Measurements from ENCODE around the gene MYH9.
"Not testable (repeated sequence)": the region's sequence is repeated elsewhere in the genome, so short reads cannot be mapped to it uniquely, and the experiment has no call there.

Gene MYH9

GRCh38 chr22:36387959-36388726 lies at the start of gene MYH9:
MYH9 (minus strand) TSS chr22:36387967; CDS start chr22:36349236, 38,731 bp downstream.
- peak; percentile 100 for DNase-seq

DNA sequence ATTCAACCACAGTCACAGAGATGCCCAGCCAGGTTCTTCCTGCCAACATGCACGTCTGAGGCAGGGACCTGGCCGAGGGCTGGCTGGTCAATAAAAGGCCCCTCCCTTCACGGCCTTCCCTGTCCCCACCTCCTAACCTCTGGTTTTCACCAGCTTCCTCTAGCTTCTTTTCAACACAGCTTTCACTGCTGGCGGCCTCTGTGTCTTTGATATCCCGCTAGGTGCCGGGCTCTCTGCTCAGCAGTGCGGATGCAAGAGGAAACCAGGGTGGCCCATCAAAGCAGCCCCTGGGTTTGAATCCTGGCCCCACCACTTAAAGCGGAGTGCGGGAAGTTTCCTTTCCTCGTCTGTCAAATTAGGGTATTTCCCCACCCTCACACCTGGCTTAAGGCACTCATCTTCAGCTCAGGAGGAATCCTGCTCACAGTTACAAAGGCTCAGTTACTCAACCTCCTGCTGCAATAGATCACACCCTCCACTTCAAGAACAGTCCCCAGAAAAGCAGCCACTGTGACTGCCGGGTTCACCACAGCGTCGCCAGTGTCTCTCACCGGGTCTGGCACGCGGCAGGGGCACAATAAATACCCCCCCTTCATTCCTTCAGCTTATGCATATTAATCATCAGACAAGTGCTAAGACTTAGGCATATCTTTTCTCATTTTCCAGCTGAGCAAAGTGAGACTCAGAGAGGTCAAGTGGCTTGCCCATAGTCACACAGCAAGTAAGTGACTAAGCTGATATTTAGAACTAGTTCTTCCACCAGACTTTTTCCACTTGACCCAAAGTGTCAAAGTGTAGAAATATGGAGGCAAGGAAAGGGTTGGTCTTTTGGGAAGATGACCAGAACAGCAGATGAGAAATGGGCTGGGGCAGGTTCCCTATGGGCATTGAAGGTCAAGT lies 48.0 kb upstream of the MYH9 start:
- DNase-seq: peak; percentile 54

GRCh38 chr22:36433318-36434231 lies 45.8 kb upstream of the MYH9 start:
- no peak for DNase-seq

- DNase-seq: no peak
Measured at GRCh38 chr22:36432592-36433317, 45.0 kb upstream of the MYH9 start.

DNA sequence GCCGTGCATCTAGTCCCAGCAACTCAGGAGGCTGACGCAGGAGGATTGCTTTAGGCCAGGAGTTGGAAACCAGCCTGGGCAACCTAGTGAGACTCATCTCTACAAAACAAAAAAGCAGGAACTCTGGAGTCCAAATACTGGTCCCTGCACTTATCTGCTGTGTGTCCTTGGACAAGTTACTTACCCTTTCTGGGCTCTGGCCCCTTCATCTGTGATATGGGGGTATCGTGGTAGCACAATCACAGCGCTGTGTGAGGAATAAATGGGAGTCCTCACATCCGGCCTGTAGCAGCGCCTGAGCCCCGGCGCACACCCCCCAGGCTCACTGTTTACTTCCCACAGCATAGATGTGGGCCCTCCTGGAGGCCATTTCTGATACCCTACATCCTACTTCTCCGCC lies 44.2 kb upstream of the MYH9 start:
- no peak for DNase-seq

DNA sequence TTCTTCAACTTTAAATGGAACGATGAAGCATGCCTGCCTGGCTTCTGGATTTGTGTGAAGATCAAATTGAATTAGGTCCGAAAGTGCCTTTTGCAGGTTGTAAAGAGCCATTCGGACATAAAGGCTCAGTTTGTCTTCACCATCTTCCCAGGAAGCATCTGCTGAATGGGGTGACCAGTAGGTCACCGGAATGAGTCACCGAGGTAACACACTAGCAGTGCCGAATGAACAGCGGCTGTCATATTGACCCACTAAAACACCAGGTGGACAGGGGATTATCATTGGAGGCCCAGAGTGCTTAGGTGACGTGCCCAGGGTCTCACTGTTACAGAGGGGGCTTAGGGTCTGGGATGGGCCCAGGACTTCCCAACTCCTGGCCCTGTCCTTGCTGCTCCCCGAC lies 43.1 kb upstream of the MYH9 start:
- no peak for DNase-seq

DNA sequence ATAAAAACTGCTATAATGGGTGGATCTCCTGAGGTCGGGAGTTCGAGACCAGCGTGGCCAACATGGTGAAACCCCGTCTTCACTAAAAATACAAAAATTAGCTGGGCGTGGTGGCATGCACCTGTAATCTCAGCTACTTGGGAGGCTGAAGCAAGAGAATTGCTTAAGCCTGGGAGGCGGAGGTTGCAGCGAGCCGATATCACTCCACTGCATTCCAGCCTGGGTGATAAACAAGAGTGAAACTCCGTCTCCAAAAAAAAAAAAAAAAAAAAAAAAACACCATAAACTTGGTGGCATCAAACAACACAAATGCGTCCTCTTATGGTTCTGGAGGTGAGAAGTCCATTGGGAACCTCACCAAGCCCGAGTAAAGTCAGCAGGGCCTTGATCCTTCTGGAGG lies 40.2 kb upstream of the MYH9 start:
- not testable (repeated sequence) for DNase-seq

- DNase-seq: no peak
Measured at GRCh38 chr22:36425977-36426523, 38.3 kb upstream of the MYH9 start.

DNA sequence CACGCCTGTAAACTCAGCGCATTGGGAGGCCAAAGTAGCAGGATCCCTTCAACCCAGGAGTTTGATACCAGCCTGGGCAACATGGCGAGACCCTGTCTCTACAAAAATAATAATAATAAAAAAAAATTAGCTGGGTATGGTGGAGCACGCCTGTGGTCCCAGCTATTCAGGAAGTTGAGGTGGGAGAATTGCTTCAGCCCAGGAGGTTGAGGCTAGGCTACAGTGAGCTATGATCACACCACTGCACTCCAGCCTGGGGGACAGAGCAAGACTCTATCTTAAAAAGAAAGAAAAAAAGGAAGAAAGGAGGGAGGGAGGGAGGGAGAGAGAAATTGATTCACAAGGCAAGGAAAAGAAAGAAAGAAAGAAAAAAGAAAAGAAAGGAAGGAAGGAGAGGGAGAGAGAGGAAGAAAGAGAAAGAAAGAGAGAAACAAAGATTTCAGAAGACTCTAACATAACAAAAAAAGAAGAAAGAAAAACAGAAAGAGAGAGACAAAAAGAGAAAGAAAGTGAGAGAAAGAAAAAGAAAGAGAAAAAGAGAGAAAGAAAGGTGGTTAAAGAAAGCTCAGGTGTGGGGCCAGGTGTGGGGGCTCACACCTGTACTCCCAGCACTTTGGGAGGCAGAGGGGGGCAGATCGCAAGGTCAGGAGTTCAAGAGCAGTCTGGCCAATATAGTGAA lies 37.3 kb upstream of the MYH9 start:
- DNase-seq: no peak

- DNase-seq: not testable (repeated sequence)
Measured at GRCh38 chr22:36424466-36424865, 36.7 kb upstream of the MYH9 start.

DNA sequence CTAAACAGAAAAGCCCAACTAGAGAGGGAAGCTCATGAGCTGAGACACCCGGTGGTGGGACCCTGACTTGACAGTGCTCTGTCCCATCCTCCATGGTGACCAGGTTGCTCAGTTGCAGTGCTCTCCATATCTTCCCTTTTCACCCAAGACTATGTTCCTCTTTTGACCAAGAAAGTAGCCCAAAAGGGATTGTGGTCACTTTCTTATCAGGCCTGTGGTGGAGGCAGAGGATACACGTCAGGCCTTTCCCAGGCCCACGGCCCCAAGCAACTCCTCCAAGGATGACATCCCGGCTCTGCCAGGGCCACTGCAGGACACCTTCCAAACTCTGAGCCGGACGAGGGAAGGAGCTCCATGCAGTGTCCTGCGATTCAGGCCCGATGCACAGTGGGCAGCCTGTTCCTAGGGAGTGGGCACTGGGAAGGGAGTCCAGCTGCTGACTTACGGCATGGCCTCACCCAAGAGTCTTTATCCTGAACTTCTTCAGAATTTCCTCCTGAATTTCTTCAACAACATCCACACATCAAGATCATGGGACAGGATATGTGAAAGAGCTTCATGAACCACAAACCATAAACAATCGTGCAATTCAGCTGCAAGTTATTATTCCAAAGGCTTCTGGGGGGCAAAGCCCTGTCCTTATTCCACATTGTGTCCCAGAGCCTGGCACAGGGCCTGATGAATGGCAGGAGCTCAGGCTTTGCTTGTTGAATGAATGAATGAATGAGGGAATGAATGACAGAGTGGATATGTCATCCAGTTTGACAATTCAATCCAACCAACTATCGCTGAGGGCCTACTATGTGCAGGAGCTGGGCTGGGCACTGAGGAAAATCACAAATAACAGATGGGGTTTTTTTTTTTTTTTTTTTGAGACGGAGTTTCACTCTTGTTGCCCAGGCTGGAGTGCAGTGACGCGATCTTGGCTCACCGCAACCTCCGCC lies 36.0 kb upstream of the MYH9 start:
- DNase-seq: no peak

DNA sequence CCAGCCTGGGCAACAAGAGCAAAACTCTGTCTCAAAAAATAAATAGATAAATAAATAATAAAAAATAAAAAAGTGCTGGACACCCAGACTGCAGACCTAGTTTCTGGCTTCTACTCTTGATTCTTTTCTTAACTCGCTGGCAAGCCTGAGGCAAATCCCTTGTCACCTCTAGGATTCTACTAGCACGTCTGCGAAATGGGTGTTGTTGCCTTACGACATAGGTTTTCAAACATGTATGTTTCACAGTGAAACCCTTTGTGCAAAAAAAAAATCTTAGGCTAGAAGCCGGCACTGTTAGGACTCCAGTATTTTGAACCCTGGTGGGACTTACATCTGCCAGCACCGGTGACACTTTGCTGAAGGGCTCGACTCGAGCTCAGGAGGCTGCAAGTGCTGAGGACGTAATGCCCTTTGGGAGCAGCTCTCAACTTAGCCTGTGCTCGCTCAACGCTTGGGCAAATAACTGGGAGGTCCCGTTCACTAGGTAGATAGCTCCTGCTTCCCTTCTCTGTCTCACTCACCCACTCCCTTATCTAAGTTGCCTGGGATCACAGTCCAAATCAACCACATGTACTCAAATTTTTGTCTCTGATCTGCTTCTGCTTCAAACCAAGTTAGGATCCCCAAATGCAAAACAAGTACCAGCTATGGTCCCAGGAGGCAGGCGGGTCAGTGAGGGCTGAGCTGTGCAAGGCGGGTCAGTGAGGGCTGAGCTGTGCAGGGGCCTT lies 34.7 kb upstream of the MYH9 start:
- no peak for DNase-seq

DNA sequence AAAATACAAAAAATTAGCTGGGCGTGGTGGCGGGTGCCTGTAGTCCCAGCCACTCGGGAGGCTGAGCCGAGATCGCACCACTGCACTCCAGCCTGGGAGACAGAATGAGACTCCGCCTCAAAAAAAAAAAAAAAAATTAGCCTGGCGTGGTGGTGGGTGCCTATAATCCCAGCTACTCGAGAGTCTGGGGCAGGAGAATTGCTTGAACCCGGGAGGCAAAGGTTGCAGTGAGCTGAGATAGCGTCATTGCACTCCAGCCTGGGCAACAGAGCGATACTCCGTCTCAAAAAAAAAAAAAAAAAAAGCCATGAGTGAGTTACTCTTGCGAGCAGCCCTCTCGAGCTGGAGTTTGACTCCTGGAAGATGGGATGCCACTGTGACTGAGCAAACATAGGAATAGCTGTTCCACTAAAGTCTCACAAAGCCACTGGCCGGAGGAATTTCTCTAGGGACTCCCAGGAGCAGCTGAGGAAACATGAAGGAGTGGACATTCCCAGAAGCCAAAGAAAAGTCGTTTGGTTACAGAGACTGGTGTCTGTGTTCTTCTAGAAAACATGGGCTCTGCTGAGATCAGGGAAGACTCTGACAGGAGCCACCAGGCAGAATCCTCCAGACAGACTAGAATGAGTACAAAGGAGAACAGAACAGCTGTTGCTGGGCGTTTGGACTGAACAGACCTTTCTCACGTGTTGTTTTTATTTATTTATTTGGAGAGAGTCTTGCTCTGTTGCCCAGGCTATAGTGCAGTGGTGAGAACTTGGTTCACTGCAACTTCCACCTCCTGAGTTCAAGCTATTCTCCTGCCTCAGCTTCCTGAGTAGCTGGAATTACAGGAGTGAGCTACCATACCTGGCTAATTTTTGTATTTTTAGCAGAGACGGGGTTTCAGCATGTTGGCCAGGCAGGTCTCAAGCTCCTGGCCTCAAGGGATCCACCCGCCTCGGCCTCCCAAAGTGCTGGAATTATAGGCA lies 32.4 kb upstream of the MYH9 start:
- DNase-seq: no peak

GRCh38 chr22:36419177-36419911 lies 31.6 kb upstream of the MYH9 start:
- peak; percentile 30 for DNase-seq

DNA sequence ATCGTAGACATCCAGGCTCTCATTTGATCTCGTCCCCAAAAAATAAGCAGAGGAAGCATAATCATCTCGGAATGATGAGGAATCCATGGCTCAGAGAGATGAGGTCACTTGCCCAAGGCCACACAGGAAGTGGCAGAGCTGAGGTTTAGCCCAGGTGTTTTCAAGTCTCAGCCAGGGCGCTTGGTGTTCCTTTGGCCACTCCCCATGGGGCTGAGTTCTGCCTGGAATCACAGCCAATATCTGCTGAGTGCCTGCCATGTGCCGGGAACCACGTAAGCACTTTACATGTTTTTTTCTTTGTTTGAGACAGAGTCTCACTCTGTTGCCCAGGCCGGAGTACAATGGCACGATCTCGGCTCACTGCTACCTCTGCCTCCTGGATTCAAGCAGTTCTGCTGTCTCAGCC lies 29.5 kb upstream of the MYH9 start:
- DNase-seq: peak; percentile 22

DNA sequence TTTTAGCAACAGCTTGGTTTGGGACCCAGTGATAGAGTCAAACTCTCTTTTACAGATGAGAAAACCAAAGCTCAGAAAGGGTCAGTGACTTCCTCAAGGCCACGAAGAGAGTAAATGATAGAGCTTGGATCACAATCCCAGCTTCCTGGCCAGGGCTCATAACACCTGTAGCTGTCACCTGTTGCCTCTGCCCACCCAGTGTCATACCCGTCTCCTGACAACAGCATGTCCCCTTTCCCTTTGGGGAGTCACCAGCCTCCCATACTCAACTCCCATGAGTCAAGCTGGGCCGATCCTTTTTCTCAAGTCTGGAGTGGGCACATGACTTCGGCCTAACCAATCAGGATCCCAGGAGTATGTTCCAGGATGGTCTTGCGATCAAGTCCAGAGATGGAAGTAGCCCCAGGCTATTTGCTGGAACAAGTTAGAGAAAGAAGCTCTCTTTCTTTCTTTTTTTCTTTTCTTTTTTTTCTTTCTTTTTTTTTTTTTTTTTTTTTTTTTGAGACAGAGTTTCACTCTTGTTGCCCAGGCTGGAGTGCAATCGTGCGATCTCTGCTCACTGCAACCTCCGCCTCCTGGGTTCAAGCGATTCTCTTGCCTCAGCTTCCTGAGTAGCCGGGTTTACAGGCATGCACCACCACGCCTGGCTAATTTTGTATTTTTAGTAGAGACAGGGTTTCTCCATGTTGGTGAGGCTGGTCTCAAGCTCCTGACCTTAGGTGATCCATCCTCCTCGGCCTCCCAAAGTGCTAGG lies 27.8 kb upstream of the MYH9 start:
- no peak for DNase-seq
